ENCODE data around the gene BHLHE40.

DNA sequence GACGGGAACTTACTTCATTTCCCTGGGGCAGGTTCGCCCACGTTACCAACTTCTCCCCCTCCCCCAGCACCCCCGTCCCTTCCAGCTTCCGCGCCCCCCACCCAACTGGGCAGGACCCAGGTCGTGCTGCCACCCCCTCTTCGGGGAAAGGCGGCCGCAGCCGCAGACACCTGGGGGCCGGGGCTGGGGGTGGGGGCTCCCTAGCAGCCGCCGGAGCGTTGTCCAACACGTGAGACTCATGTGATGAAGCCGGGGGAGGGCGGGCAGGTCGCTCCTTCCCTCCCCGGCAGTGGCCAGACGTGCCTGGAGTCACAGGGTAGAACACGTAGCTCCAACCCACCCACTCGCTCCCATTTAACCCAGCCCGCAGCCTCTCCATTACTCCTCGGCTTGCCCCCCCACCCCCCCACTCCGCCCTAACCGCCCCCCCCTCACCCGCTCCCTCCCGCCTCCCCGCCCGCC is 240 bp upstream of the BHLHE40 start:
- TF ChIP-seq POLR2A (IDR thresholded peaks at IDR 0.05) (no peak), EP300 (IDR thresholded peaks at IDR 0.05) (peak; percentile 5), POLR2AphosphoS5 (IDR thresholded peaks at IDR 0.05) (no peak)
- TF ChIP-seq, protein P1, sequence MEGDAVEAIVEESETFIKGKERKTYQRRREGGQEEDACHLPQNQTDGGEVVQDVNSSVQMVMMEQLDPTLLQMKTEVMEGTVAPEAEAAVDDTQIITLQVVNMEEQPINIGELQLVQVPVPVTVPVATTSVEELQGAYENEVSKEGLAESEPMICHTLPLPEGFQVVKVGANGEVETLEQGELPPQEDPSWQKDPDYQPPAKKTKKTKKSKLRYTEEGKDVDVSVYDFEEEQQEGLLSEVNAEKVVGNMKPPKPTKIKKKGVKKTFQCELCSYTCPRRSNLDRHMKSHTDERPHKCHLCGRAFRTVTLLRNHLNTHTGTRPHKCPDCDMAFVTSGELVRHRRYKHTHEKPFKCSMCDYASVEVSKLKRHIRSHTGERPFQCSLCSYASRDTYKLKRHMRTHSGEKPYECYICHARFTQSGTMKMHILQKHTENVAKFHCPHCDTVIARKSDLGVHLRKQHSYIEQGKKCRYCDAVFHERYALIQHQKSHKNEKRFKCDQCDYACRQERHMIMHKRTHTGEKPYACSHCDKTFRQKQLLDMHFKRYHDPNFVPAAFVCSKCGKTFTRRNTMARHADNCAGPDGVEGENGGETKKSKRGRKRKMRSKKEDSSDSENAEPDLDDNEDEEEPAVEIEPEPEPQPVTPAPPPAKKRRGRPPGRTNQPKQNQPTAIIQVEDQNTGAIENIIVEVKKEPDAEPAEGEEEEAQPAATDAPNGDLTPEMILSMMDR (IDR thresholded peaks at IDR 0.05), result no peak
